Suprapubic skin (tissue), 4 donors: ENCODE measurements around the gene LRPAP1. TPM values are rescaled to one million over a fixed set of nuclear protein-coding genes. Genes with fewer than 3 reads are reported as not detected.
A peak's percentile ranks its signal among the peaks of the same experiment; 100 is the strongest.

Source experiments
- DNase-seq, 2 donors: peaks; one replicate each; pipeline ENCODE4 v3.0.0-alpha.2; 2019; ENCODE audit warnings: low spot score in 2 of 2
- H3K27ac ChIP-seq: fragments of 200-600 bp; sonication (generic); one replicate; pipeline ENCODE4 v1.5.1; 2019
- H3K27me3 ChIP-seq: fragments of 200-600 bp; sonication (generic); one replicate; pipeline ENCODE4 v1.5.1; 2019
- H3K36me3 ChIP-seq: fragments of 200-600 bp; sonication (generic); one replicate; pipeline ENCODE4 v1.5.1; 2019
- H3K4me1 ChIP-seq: fragments of 200-600 bp; sonication (generic); one replicate; pipeline ENCODE4 v1.5.1; 2019
- H3K4me3 ChIP-seq: fragments of 200-600 bp; sonication (generic); one replicate; pipeline ENCODE4 v1.5.1; 2019; ENCODE audit warnings: mild to moderate bottlenecking
- H3K9me3 ChIP-seq: fragments of 200-600 bp; sonication (generic); one replicate; pipeline ENCODE4 v1.5.1; 2019
- EP300 ChIP-seq: sonication (generic); formaldehyde crosslinking; IDR thresholded peaks from one replicate; pipeline ENCODE4 v1.6.1; 2017; ENCODE audit warnings: antibody characterized with exemption
- POLR2A ChIP-seq, 2 donors: fragments of 450-650 bp; IDR thresholded peaks; one replicate each; pipeline ENCODE4 v1.6.1; 2017; ENCODE audit warnings: antibody characterized with exemption in 2 of 2, mild to moderate bottlenecking in 2 of 2, moderate library complexity in 2 of 2
- POLR2AphosphoS5 ChIP-seq, 3 donors: sonication (generic); formaldehyde crosslinking; IDR thresholded peaks; one replicate each; pipeline ENCODE4 v1.6.1; 2017; ENCODE audit warnings: antibody characterized with exemption in 3 of 3
- WGBS: methylation state at CpG from one replicate; pipeline ENCODE4 v1.1.5; 2018; 5-methylcytosine and 5-hydroxymethylcytosine counted together
- total RNA-seq, 4 donors: library from RNA; depleted of rRNA; stranded (reverse); fragments of >200 nt; gene quantifications; one replicate each; pipeline ENCODE4 v1.1.0, GENCODE V29; 2016
- TF ChIP-seq, protein P1 (sequence below), 2 donors: fragments of 200-600 bp in 1 of 2; fragments of 450-650 bp in 1 of 2; sonication (generic) in 1 of 2; IDR thresholded peaks; one replicate each; pipeline ENCODE4 v1.5.1; 2016 to 2019; ENCODE audit warnings: antibody characterized with exemption in 2 of 2, mild to moderate bottlenecking in 1 of 2, moderate library complexity in 1 of 2

Gene LRPAP1
- total RNA-seq, 4 donors from 2014 or later, result 88.8 to 114 (median 95.5) TPM

DNA sequence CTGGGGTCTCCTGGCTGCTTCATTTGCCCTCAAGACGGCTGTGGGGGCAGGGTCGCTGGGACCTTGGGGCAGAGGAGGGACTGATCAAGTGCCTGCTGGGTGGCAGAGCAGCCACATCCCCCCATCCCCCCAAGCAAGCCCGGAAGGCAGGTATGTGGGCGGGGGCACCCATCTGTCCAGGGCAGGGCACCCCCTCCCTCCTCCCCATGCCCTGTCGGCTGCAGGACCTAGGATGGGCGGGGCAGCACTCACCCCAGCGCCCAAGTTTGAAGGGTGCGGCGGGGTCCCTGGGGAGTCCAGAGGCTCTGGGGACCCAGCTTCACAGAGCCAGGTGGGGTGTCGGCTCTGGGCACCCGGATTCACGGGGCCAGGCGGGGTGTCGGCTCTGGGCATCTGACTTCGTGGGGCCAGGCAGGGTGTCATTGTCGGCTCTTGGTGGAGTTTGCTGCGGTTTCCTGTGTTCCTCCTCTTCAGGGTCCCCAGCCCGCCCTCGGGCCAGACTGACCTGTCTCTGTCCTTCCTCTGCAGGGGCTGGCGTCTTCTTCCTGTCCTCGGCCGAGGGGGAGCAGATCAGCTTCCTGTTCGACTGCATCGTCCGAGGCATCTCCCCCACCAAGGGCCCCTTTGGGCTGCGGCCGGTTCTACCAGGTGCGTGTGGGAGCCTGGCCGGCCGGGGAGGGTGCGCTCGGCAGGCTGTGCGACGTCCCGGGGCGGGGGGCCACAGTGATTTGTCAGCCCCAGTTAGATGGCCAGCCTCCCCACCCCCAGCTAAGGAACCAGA lies 47.0 kb downstream of the LRPAP1 start:
- H3K27ac ChIP-seq, result no peak overlapping the region
- TF ChIP-seq POLR2AphosphoS5 (IDR thresholded peaks at IDR 0.05) (no peak), POLR2A (IDR thresholded peaks at IDR 0.05) (no peak), EP300 (no peak)
- TF ChIP-seq, protein P1, sequence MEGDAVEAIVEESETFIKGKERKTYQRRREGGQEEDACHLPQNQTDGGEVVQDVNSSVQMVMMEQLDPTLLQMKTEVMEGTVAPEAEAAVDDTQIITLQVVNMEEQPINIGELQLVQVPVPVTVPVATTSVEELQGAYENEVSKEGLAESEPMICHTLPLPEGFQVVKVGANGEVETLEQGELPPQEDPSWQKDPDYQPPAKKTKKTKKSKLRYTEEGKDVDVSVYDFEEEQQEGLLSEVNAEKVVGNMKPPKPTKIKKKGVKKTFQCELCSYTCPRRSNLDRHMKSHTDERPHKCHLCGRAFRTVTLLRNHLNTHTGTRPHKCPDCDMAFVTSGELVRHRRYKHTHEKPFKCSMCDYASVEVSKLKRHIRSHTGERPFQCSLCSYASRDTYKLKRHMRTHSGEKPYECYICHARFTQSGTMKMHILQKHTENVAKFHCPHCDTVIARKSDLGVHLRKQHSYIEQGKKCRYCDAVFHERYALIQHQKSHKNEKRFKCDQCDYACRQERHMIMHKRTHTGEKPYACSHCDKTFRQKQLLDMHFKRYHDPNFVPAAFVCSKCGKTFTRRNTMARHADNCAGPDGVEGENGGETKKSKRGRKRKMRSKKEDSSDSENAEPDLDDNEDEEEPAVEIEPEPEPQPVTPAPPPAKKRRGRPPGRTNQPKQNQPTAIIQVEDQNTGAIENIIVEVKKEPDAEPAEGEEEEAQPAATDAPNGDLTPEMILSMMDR (IDR thresholded peaks at IDR 0.05), result no peak
- H3K27me3 ChIP-seq, result peaks cover 81% of the 10 kb centered on the region
- H3K36me3 ChIP-seq, result no peaks in the 10 kb centered on the region
- no peak for DNase-seq
- H3K9me3 ChIP-seq, result no peaks in the 10 kb centered on the region
- peaks cover 26% of the 10 kb centered on the region for H3K4me1 ChIP-seq
- no peak overlapping the region for H3K4me3 ChIP-seq
- 18% methylated on average over 5 of the region's 36 CpGs for WGBS

DNA sequence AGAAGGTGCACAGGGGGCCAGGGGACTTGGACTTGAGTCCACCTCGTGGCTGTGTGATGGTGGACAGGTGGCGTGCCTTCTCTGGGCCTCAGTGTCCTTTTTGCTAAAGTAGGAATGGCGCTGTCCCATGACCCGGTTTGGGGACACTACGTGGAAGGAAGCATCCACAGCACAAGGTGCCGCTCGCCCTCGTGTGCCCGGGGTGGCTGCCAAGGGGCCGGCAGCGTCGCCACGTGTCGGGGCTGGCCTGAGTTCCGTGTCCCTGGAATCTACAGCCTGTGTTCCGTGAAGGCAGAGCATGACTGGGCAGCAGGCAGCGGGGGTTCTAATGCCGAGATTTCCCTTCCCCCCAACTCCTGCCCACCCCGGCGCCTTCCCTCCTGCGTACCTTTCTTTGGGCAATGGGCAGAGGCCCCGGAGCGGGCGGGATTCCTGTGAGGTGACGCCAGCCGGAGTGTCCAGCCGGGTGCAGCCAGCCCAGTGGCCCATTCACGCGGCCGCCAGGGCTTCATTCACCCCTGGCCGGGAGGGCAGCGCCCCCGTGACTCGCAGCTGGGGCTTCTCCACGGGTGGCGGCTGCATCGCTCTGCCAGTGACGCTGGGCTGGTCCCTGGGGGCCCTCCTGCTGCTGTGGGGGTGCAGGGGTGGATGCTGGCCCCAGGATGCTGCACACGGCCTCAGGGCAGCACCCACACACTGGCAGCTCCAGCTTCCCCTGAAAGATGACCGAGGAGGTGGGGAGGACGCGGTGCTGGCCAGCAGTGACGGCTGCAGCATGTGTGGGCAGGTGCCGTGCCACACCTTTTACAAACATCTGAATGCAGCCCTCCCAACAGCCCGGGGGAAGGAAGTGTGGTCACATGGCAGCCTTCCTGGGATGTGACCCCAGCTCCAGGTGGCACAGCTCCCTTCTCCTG lies 47.9 kb downstream of the LRPAP1 start:
- Histone ChIP-seq H3K27me3 (peaks cover 82% of the 10 kb centered on the region), H3K27ac (no peak overlapping the region), H3K4me1 (peaks cover 26% of the 10 kb centered on the region), H3K9me3 (no peaks in the 10 kb centered on the region), H3K4me3 (peak overlapping the region; percentile 0), H3K36me3 (no peaks in the 10 kb centered on the region)
- no peak for TF ChIP-seq POLR2A (IDR thresholded peaks at IDR 0.05)
- TF ChIP-seq, protein P1 (IDR thresholded peaks at IDR 0.05), result no peak
- no peak for TF ChIP-seq POLR2AphosphoS5 (IDR thresholded peaks at IDR 0.05)
- no peak for TF ChIP-seq EP300
- no peak for DNase-seq
- WGBS, result 23% methylated on average over 26 of the region's 45 CpGs

DNA sequence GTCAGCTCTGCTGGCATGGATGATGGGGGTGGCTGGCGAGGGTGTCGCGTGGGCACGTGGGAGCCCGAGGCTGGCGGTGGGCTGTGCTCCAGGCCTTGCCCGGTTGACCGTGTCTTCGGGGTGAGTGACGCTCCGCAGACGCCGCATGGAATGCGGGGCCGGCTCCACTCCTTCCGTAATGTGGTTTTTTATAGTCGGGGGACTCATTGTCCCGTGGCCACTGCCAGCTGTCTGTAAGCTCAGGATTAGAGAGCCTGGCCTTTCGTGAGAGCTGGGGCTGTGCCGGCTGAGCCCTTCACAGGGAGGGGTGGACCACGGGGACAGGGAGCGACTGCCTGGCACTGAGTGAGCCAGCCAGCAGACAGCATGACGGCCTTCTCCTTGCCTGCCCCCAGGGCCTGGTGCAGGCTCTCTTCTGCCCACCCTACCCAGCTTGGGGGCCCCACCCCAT lies 48.7 kb downstream of the LRPAP1 start:
- Histone ChIP-seq H3K4me3 (no peak overlapping the region), H3K27me3 (peaks cover 80% of the 10 kb centered on the region), H3K27ac (no peak overlapping the region), H3K36me3 (no peaks in the 10 kb centered on the region), H3K9me3 (no peaks in the 10 kb centered on the region), H3K4me1 (peaks cover 26% of the 10 kb centered on the region)
- TF ChIP-seq EP300 (no peak), POLR2A (IDR thresholded peaks at IDR 0.05) (no peak), POLR2AphosphoS5 (IDR thresholded peaks at IDR 0.05) (no peak)
- TF ChIP-seq, protein P1 (IDR thresholded peaks at IDR 0.05), result no peak
- WGBS, result 51% methylated on average over 10 of the region's 23 CpGs
- no peak for DNase-seq

DNA sequence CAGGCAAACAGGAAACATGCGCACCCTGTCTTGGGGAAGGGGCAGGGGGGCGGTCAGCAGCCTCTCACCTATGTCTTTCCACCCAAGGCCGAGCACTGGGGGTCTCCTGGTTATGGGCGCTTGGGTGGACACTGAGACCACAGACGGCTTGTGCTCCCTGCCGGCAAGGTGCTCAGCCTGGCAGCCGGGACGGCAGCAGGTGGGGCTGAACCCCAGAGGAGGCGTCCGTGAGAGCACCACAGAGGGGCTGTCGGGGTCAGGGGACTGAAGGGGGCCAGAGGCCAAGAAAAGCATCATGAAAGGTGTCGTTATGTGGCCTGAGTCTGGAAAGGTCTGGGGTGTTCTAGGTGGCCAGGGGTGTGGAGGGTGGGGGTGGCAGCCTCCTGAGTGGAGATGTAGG lies 49.5 kb downstream of the LRPAP1 start:
- Histone ChIP-seq H3K9me3 (no peaks in the 10 kb centered on the region), H3K27me3 (peaks cover 82% of the 10 kb centered on the region)
- no peak for TF ChIP-seq POLR2A (IDR thresholded peaks at IDR 0.05)
- TF ChIP-seq POLR2AphosphoS5 (IDR thresholded peaks at IDR 0.05), result no peak
- no peak for TF ChIP-seq EP300
- TF ChIP-seq, protein P1 (IDR thresholded peaks at IDR 0.05), result no peak

More for the DNA sequence above, 49.5 kb downstream of the LRPAP1 start:
- Histone ChIP-seq H3K36me3 (no peaks in the 10 kb centered on the region), H3K27ac (no peak overlapping the region), H3K4me1 (peaks cover 26% of the 10 kb centered on the region), H3K4me3 (no peak overlapping the region)
- 95% methylated on average over 11 of the region's 12 CpGs for WGBS
- no peak for DNase-seq
